Naive thymus-derived CD4-positive, alpha-beta T cell (primary cell): ENCODE results near the gene RERG. TPM values are rescaled to one million over a fixed set of nuclear protein-coding genes. Genes with fewer than 3 reads are reported as not detected.

Experiments used
- ATAC-seq: fragments of 150-1000 bp; cut with Tn5 transposase; 2 replicates; pipeline ENCODE4 v1.10.0; 2021; ENCODE audit warnings: mild to moderate bottlenecking, moderate library complexity
- CTCF ChIA-PET: fragments of 350-600 bp; sonication (Branson Sonifier 250); formaldehyde crosslinking; loops from one replicate; lab custom pipeline; 2021; ENCODE audit warnings: antibody characterized with exemption; lab: Charles Lee
- POLR2A ChIA-PET: fragments of 350-600 bp; sonication (Branson Sonifier 250); formaldehyde crosslinking; loops from one replicate; lab custom pipeline; 2021; ENCODE audit warnings: antibody characterized with exemption, inconsistent platforms; lab: Charles Lee
- DNase-seq, 9 donors: peaks; one replicate each; pipeline versions ENCODE4 v3.0.0 to v3.0.0-alpha.2; 2020 to 2022; ENCODE audit warnings: mixed read lengths in 1 of 9
- H3K27ac ChIP-seq: one replicate; pipeline ENCODE4 v1.7.0; 2013; ENCODE audit warnings: mild to moderate bottlenecking, low read depth, low read length, moderate library complexity
- H3K27me3 ChIP-seq, 2 donors: one replicate each; pipeline ENCODE4 v1.7.0; 2013; ENCODE audit warnings: low read length in 2 of 2, mild to moderate bottlenecking in 2 of 2, moderate library complexity in 2 of 2; ENCODE audit not compliant: control insufficient read depth in 2 of 2, insufficient read depth in 2 of 2
- H3K36me3 ChIP-seq, 3 experiments: 1 replicate in 2 of 3; 2 replicates in 1 of 3; pipeline ENCODE4 v1.7.0; 2013; ENCODE audit warnings: low read length in 3 of 3, mild to moderate bottlenecking in 3 of 3, moderate library complexity in 1 of 3; ENCODE audit not compliant: insufficient read depth in 3 of 3, control insufficient read depth in 2 of 3
- H3K4me1 ChIP-seq, 2 donors: one replicate each; pipeline ENCODE4 v1.7.0; 2013; ENCODE audit warnings: low read length in 2 of 2, mild to moderate bottlenecking in 2 of 2, moderate library complexity in 1 of 2; ENCODE audit not compliant: control insufficient read depth in 2 of 2, insufficient read depth in 2 of 2
- H3K4me3 ChIP-seq: 2 replicates; pipeline ENCODE4 v1.7.0; 2013; ENCODE audit warnings: mild to moderate bottlenecking, low read length
- H3K9me3 ChIP-seq, 3 experiments: 1 replicate in 2 of 3; 2 replicates in 1 of 3; pipeline ENCODE4 v1.7.0; 2013; ENCODE audit warnings: low read length in 3 of 3; ENCODE audit not compliant: control insufficient read depth in 2 of 3
- H3K27ac Mint-ChIP-seq, 9 donors: one replicate each; pipeline ENCODE4 v1.8.0; 2020 to 2022; ENCODE audit warnings: mixed read lengths in 9 of 9, mild to moderate bottlenecking in 8 of 9, moderate library complexity in 5 of 9, inconsistent platforms in 2 of 9
- H3K27me3 Mint-ChIP-seq, 5 donors: one replicate each; pipeline ENCODE4 v1.8.0; 2021 to 2022; ENCODE audit warnings: mixed read lengths in 5 of 5, mild to moderate bottlenecking in 1 of 5
- H3K36me3 Mint-ChIP-seq, 5 donors: one replicate each; pipeline ENCODE4 v1.8.0; 2020 to 2022; ENCODE audit warnings: mixed read lengths in 5 of 5, mild to moderate bottlenecking in 3 of 5, inconsistent platforms in 1 of 5
- H3K4me1 Mint-ChIP-seq, 7 donors: one replicate each; pipeline ENCODE4 v1.8.0; 2020 to 2022; ENCODE audit warnings: mixed read lengths in 7 of 7, mild to moderate bottlenecking in 3 of 7, inconsistent platforms in 1 of 7
- H3K4me3 Mint-ChIP-seq, 10 donors: one replicate each; pipeline ENCODE4 v1.8.0; 2020 to 2022; ENCODE audit warnings: mild to moderate bottlenecking in 10 of 10, mixed read lengths in 10 of 10, moderate library complexity in 6 of 10, inconsistent platforms in 2 of 10
- H3K9me3 Mint-ChIP-seq, 11 donors: one replicate each; pipeline ENCODE4 v1.8.0; 2020 to 2022; ENCODE audit warnings: mixed read lengths in 11 of 11, mild to moderate bottlenecking in 4 of 11, inconsistent platforms in 1 of 11, moderate library complexity in 1 of 11
- intact Hi-C, 2 donors: fragments of 100-400 bp; cut with micrococcal nuclease; formaldehyde crosslinking; loops; one replicate each; pipeline ENCODE4 v1.15.1; 2023
- polyA plus RNA-seq, 2 donors: library from polyadenylated mRNA; unstranded; fragments of 300-500 nt; fragmentation: Illumina TruSeq; gene quantifications; one replicate each; pipeline ENCODE4 v1.2.3, GENCODE V29; 2021
- total RNA-seq, 6 experiments: library from RNA in 5 of 6; stranded (reverse) in 5 of 6; gene quantifications; 1 replicate in 5 of 6; 2 replicates in 1 of 6; pipeline ENCODE4 v1.2.3 and lab custom pipeline; 2021 to 2026

The RERG gene
- total and polyA plus RNA-seq, 7 experiments from 2014 or later, result 0.35 TPM; not detected in 6

DNA sequence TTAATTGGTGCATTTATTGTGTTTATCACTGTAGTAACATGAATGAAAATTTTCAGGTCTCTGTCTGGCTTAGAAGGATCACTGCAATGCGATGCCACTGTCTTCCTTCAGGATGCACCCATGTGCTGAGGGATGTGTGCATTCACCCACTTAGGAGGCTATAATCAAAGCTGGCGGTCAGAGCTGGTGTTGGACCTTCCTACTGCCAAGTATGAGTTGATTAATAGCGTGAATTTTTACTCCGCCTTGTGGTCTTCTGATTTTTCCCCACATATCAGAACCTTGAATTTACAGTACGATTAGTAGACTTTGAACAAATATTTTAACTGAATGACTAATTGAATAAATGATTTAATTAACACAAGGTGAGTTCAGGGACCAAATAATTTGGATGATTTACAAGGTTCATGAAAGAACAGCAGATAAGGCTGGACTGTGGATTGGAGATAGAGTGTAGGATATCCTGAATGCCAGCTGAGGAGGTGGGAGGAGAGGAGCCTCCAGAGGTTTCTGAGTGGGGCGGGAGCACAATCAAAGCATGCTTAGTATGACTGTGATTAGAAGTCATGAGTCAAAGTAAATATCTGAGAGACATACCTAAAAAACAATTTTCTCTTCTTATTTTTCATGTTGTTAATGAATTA lies 50.1 kb downstream of the RERG start:
- no peaks in the 10 kb centered on the region for H3K9me3 ChIP-seq
- peaks cover 0 to 3% (median 0%) of the 10 kb centered on the region in 5 donors for H3K36me3 Mint-ChIP-seq
- no peak for ATAC-seq
- no peak overlapping the region for H3K27ac Mint-ChIP-seq
- no peaks in the 10 kb centered on the region for H3K36me3 ChIP-seq
- H3K4me1 ChIP-seq, result no peaks in the 10 kb centered on the region
- H3K4me3 ChIP-seq, result no peak overlapping the region
- no peak overlapping the region for H3K27ac ChIP-seq
- ChIA-PET CTCF (no interaction called here), POLR2A (no interaction called here)
- intact Hi-C loops, result no loop called here
- no peak for DNase-seq
- peaks cover 0 to 20% (median 0%) of the 10 kb centered on the region in 11 donors for H3K9me3 Mint-ChIP-seq
- H3K27me3 Mint-ChIP-seq, result peaks cover 5 to 35% (median 18%) of the 10 kb centered on the region in 5 donors
- no peaks in the 10 kb centered on the region for H3K27me3 ChIP-seq
- no peak overlapping the region for H3K4me3 Mint-ChIP-seq
- H3K4me1 Mint-ChIP-seq, result no peaks in the 10 kb centered on the region

GRCh38 chr12:15168026-15168678 lies 53.1 kb downstream of the RERG start:
- Mint-ChIP-seq H3K4me3 (no peak overlapping the region), H3K9me3 (peaks cover 0 to 14% (median 0%) of the 10 kb centered on the region in 11 donors), H3K4me1 (no peaks in the 10 kb centered on the region), H3K27ac (no peak overlapping the region), H3K27me3 (peaks cover 4 to 21% (median 12%) of the 10 kb centered on the region in 5 donors), H3K36me3 (no peaks in the 10 kb centered on the region)
- DNase-seq (no peak), ATAC-seq (no peak)
- Histone ChIP-seq H3K27ac (no peak overlapping the region), H3K36me3 (no peaks in the 10 kb centered on the region), H3K4me1 (no peaks in the 10 kb centered on the region), H3K9me3 (no peaks in the 10 kb centered on the region), H3K4me3 (no peak overlapping the region), H3K27me3 (no peaks in the 10 kb centered on the region)
- CTCF ChIA-PET, result no interaction called here
- POLR2A ChIA-PET, result no interaction called here
- intact Hi-C loops, result no loop called here

GRCh38 chr12:15165012-15165659 lies 56.1 kb downstream of the RERG start:
- Histone ChIP-seq H3K4me3 (no peak overlapping the region), H3K27ac (no peak overlapping the region), H3K36me3 (no peaks in the 10 kb centered on the region), H3K27me3 (no peaks in the 10 kb centered on the region), H3K4me1 (no peaks in the 10 kb centered on the region), H3K9me3 (no peaks in the 10 kb centered on the region)
- Mint-ChIP-seq H3K4me1 (no peaks in the 10 kb centered on the region), H3K27me3 (peaks cover 9 to 20% (median 17%) of the 10 kb centered on the region in 5 donors), H3K36me3 (no peaks in the 10 kb centered on the region), H3K9me3 (peaks cover 0 to 3% (median 0%) of the 10 kb centered on the region in 11 donors), H3K27ac (no peak overlapping the region), H3K4me3 (no peak overlapping the region)
- ATAC-seq (no peak), DNase-seq (no peak)
- intact Hi-C loops, result no loop called here
- ChIA-PET POLR2A (no interaction called here), CTCF (no interaction called here)

- no peaks in the 10 kb centered on the region for H3K36me3 Mint-ChIP-seq
- DNase-seq, result no peak
- no peak overlapping the region for H3K4me3 Mint-ChIP-seq
- H3K27ac Mint-ChIP-seq, result no peak overlapping the region
- POLR2A ChIA-PET, result no interaction called here
- ATAC-seq, result no peak
- Histone ChIP-seq H3K36me3 (no peaks in the 10 kb centered on the region), H3K4me1 (no peaks in the 10 kb centered on the region), H3K27me3 (no peaks in the 10 kb centered on the region), H3K4me3 (no peak overlapping the region), H3K27ac (no peak overlapping the region), H3K9me3 (no peaks in the 10 kb centered on the region)
- peaks cover 0 to 1% (median 0%) of the 10 kb centered on the region in 11 donors for H3K9me3 Mint-ChIP-seq
- CTCF ChIA-PET, result no interaction called here
- intact Hi-C loops, result no loop called here
- H3K27me3 Mint-ChIP-seq, result peaks cover 6 to 20% (median 11%) of the 10 kb centered on the region in 5 donors
- no peaks in the 10 kb centered on the region for H3K4me1 Mint-ChIP-seq
Measured at GRCh38 chr12:15163030-15163976, 57.9 kb downstream of the RERG start.

DNA sequence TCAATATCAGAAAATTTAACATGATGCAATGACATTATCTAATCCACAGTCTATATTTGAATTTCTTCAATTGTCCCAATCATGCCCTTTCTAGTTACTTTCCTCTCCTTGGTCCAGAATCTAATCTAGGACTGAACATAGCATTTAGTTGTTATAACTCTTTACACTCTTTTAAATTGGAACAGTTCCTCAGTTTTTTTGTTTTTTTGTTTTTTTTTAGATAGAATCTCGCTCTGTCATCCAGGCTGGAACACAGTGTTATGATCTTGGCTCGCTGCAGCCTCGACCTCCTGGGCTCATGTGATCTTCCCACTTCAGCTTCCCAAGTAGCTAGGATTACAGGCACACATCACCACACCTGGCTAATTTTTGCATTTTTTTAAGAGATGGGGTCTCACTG lies 63.1 kb downstream of the RERG start:
- H3K4me1 ChIP-seq, result no peaks in the 10 kb centered on the region
- Mint-ChIP-seq H3K9me3 (peaks cover 0 to 1% (median 0%) of the 10 kb centered on the region in 11 donors), H3K27me3 (peaks cover 3 to 22% (median 18%) of the 10 kb centered on the region in 5 donors), H3K27ac (no peak overlapping the region), H3K4me3 (no peak overlapping the region), H3K36me3 (no peaks in the 10 kb centered on the region), H3K4me1 (no peaks in the 10 kb centered on the region)
- H3K4me3 ChIP-seq, result no peak overlapping the region
- no peaks in the 10 kb centered on the region for H3K36me3 ChIP-seq
- no peak overlapping the region for H3K27ac ChIP-seq
- H3K27me3 ChIP-seq, result no peaks in the 10 kb centered on the region
- ChIA-PET CTCF (no interaction called here), POLR2A (no interaction called here)
- intact Hi-C loops, result loop anchor here in 1 of 2 donors (10.0 kb wide), 1 partner anchor 697 kb away; no protein-coding TSS in a partner anchor
- no peak for DNase-seq
- H3K9me3 ChIP-seq, result no peaks in the 10 kb centered on the region
- ATAC-seq, result no peak

DNA sequence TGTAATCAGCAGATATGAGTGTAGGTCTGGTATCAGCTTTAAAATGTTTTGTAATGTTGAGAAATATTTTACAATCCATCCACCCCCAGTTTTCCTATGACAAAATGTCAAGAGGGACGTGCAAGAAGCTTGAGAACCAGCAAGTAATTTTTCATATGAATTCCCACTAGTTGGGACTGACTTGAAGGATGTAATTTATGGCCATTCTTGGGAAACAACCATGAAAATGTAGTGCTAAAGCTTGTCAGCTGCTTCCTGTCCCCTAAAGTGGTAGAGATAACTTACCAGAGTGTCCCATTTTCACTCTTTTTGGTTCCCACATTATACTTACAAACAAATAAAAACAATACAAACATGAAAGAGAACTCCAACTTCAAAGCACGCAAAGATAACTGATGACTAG lies 63.9 kb downstream of the RERG start:
- Mint-ChIP-seq H3K4me3 (no peak overlapping the region), H3K27ac (no peak overlapping the region), H3K4me1 (no peaks in the 10 kb centered on the region), H3K27me3 (peaks cover 0 to 22% (median 18%) of the 10 kb centered on the region in 5 donors), H3K36me3 (no peaks in the 10 kb centered on the region), H3K9me3 (peaks cover 0 to 1% (median 0%) of the 10 kb centered on the region in 11 donors)
- ChIA-PET CTCF (no interaction called here), POLR2A (no interaction called here)
- intact Hi-C loops, result loop anchor here in 1 of 2 donors (10.0 kb wide), 1 partner anchor 698 kb away; no protein-coding TSS in a partner anchor
- no peak overlapping the region for H3K27ac ChIP-seq
- ATAC-seq (no peak), DNase-seq (no peak)
- H3K4me1 ChIP-seq, result no peaks in the 10 kb centered on the region
- H3K9me3 ChIP-seq, result no peaks in the 10 kb centered on the region
- H3K27me3 ChIP-seq, result no peaks in the 10 kb centered on the region
- no peak overlapping the region for H3K4me3 ChIP-seq
- no peaks in the 10 kb centered on the region for H3K36me3 ChIP-seq
